Measurements from ENCODE around the gene PXK.

PXK gene

DNA sequence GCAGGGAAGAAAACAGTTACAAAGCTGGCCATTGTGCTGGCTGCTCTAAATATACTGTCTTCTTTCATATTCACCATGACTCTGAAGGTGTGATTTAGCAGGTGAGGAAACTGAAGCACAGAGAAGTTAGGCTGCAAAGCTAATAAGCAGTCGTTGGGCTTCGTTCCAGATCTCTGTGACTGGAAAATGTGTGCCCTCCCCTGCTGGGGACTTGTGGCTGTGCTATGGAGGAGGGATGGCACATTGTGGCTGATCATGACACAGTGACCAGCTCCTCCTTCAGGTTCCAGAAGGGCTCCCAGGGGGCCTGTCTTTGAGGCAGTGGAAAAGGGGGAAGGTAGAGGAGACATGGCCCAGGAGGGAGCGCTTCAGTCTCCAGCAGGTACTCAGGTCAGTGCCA lies 19.2 kb downstream of the PXK start:
- no peaks in the 10 kb centered on the region for H3K36me3 ChIP-seq (ENCODE audit: control insufficient read depth, insufficient read depth, low read length)
- no peak for DNase-seq (ENCODE audit: extremely low read depth, insufficient read length)
- TF ChIP-seq, protein P1, sequence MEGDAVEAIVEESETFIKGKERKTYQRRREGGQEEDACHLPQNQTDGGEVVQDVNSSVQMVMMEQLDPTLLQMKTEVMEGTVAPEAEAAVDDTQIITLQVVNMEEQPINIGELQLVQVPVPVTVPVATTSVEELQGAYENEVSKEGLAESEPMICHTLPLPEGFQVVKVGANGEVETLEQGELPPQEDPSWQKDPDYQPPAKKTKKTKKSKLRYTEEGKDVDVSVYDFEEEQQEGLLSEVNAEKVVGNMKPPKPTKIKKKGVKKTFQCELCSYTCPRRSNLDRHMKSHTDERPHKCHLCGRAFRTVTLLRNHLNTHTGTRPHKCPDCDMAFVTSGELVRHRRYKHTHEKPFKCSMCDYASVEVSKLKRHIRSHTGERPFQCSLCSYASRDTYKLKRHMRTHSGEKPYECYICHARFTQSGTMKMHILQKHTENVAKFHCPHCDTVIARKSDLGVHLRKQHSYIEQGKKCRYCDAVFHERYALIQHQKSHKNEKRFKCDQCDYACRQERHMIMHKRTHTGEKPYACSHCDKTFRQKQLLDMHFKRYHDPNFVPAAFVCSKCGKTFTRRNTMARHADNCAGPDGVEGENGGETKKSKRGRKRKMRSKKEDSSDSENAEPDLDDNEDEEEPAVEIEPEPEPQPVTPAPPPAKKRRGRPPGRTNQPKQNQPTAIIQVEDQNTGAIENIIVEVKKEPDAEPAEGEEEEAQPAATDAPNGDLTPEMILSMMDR (IDR thresholded peaks at IDR 0.05; ENCODE audit: insufficient read depth, low read length, poor library complexity, severe bottlenecking), result no peak
- H3K4me3 ChIP-seq (replicated peaks; ENCODE audit: low read depth, low read length), result no peak overlapping the region
- H3K27me3 ChIP-seq (replicated peaks; ENCODE audit: control insufficient read depth, insufficient read depth, low read length), result no peaks in the 10 kb centered on the region

DNA sequence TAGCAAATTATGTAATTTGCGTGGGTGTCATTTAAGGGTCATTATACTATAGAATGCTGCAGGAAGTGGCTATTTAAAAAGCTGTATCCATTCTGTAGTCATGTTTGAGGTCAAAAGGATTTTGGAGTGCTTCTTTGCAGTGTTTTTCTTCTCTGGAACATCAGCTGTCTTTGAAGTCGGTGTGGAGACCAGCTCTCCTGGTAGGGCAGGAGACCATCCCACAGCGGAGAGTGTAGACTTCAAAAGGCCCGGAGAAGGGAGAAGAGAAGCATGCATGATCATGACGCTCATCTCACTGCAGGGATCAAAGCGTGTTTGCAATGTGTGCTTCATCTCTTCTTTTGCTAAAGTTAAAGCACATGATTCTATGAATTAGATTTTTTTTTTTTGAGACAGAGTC lies 19.9 kb downstream of the PXK start:
- TF ChIP-seq, protein P1 (IDR thresholded peaks at IDR 0.05; ENCODE audit: insufficient read depth, low read length, poor library complexity, severe bottlenecking), result no peak

DNA sequence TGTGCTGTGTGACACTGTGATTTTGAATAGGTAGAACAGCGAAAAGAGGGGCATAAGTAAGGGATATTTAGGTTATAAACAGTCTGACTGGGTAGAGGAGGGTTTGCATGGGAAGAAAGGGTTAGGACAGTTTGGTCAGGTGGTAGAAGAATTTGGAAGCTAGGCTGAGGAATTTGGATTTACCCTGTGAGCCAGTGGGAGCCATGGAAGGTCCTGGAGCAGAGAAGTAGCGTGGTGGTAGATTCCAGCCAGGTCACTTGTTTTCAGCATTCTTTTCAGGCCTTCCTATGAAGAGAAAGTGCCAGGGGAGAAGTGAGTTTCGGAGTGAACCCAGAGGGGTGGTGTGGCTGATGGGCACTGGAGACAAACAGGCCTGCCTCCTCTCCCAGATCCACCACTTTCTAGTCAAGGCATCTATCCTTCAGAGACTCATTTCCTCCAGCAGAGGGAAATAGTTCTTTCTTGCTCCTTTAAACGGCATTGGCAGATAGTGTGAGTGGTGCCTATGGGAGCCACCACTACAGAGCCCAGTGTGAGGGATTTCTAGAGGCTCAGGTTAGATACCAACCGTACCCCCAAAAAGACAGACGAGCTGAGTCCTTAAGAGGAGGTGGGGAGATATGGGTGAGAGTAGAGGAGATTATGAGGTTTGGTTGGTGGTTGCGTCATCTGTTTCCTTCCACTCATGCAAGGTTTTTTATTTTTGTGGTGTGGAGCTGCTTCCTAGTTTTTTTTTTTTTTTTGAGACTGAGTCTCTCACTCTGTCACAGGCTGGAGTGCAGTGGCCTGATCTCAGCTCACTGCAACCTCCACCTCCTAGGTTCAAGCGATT lies 21.2 kb downstream of the PXK start:
- no peaks in the 10 kb centered on the region for H3K36me3 ChIP-seq (ENCODE audit: control insufficient read depth, insufficient read depth, low read length)
- no peak for DNase-seq (ENCODE audit: extremely low read depth, insufficient read length)
- H3K27me3 ChIP-seq (replicated peaks; ENCODE audit: control insufficient read depth, insufficient read depth, low read length), result no peaks in the 10 kb centered on the region
- no peak overlapping the region for H3K4me3 ChIP-seq (replicated peaks; ENCODE audit: low read depth, low read length)
- TF ChIP-seq, protein P1 (IDR thresholded peaks at IDR 0.05; ENCODE audit: insufficient read depth, low read length, poor library complexity, severe bottlenecking), result no peak

More for the DNA sequence above, 19.9 kb downstream of the PXK start:
- Histone ChIP-seq H3K4me3 (replicated peaks; ENCODE audit: low read depth, low read length) (no peak overlapping the region), H3K27me3 (replicated peaks; ENCODE audit: control insufficient read depth, insufficient read depth, low read length) (no peaks in the 10 kb centered on the region), H3K36me3 (ENCODE audit: control insufficient read depth, insufficient read depth, low read length) (no peaks in the 10 kb centered on the region)
- DNase-seq (ENCODE audit: extremely low read depth, insufficient read length), result no peak

DNA sequence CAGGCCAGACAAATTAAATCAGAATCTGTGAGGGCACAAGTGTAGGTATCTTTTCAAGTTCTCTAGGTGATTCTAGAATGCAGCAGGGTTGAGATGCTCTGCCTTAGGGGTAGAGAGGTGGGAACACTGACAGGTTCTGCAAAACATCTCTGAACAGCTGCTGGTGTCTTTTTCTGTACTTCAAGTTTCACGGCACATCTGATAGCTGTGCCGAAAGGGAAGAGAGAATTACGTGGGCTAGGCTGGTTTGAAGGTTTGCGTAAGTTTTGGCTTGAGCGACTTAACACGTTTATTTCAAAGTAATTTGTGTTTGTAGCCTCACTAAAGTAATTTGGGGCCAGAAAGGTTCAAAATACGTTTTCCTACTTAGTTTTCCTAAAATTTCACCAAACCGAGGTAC lies 22.5 kb downstream of the PXK start:
- Histone ChIP-seq H3K36me3 (ENCODE audit: control insufficient read depth, insufficient read depth, low read length) (no peaks in the 10 kb centered on the region), H3K27me3 (replicated peaks; ENCODE audit: control insufficient read depth, insufficient read depth, low read length) (no peaks in the 10 kb centered on the region), H3K4me3 (replicated peaks; ENCODE audit: low read depth, low read length) (no peak overlapping the region)
- TF ChIP-seq, protein P1 (IDR thresholded peaks at IDR 0.05; ENCODE audit: insufficient read depth, low read length, poor library complexity, severe bottlenecking), result no peak
- peak; percentile 44 for DNase-seq (ENCODE audit: extremely low read depth, insufficient read length)

DNA sequence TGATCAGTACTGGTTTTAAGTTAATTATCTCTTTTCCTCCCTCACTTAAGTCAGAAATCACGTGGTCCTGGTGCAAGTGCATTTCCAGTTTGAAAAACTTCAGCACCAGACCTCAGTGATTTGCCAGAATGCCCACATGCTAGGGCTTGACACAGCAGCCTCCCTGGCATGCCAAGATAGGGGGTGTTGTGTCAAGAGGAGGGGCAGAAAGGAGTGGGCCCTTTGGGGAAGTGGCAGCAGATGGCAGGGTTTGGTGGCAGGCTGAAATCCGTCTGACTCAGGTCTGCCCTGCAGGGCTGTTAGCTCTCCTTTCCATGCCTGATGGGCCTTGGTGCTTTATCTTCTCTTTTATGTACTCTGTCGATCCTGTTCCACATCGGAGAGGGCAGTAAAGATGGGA lies 23.4 kb downstream of the PXK start:
- Histone ChIP-seq H3K4me3 (replicated peaks; ENCODE audit: low read depth, low read length) (no peak overlapping the region), H3K36me3 (ENCODE audit: control insufficient read depth, insufficient read depth, low read length) (no peaks in the 10 kb centered on the region), H3K27me3 (replicated peaks; ENCODE audit: control insufficient read depth, insufficient read depth, low read length) (no peaks in the 10 kb centered on the region)
- no peak for DNase-seq (ENCODE audit: extremely low read depth, insufficient read length)
- TF ChIP-seq, protein P1 (IDR thresholded peaks at IDR 0.05; ENCODE audit: insufficient read depth, low read length, poor library complexity, severe bottlenecking), result no peak
